IPS-11a (cell line): Measurements from ENCODE around the gene NELFB.
A peak's percentile ranks its signal among the peaks of the same experiment; 100 is the strongest.

Source experiments
- H3K4me3 ChIP-seq: one replicate; pipeline ENCODE4 v1.5.1; 2013; ENCODE audit warnings: low read depth, low read length, control low read depth

NELFB gene

GRCh38 chr9:137267933-137268355 is 12.8 kb downstream of the NELFB start:
- no peak overlapping the region for H3K4me3 ChIP-seq

DNA sequence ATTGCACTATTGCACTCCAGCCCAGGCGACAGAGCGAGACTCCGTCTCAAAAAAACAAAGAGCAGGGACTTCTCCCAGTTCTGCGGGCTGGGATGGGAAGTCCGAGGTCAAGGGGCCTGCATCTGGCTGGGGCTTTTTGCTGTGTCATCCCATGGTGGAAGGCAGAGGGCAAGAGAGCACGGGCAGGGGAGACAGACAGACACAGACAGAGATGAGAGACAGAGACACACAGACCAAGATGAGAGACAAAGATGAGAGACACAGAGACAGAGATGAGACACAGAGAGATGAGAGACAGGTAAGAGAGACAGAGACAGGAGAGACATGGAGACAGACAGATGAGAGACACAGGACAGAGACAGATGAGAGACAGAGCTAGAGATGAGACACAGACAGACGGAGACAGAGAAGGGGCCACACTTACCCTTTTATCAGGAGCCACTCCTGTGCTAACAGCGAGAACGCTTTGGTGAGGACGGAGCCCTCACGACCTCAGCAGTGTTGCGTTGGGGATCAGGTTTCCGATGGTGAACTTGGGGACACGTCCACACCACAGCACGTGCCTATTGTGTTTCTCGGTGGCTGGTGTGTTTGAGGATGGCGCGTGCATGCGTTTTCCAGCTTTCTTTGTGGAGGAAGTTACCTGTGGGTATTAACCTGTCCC is 13.5 kb downstream of the NELFB start:
- no peak overlapping the region for H3K4me3 ChIP-seq

DNA sequence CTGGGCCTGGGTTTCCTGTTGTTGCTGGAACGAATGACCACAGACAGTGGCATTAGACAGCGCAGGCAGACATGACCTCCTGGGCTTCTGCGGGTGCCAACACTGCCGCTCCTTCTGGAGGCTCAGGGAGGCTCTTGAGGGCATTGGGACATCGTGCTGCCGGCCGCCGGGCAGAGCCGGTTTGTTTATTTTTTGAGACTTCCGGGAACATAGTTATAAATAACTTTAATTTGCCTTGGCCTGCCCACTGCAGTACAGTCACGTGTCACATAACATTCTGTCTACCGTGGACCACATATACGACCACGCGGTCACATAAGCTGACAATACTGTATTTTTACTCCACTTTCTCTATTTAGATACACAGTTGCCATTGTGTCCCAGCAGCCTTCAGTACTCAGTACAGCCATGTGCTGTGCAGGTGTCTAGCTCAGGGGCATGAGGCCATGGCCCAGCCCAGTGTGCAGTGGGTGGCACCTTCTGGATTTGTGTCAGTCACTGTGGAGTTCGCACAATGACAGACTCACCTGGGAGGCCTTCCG is 14.2 kb downstream of the NELFB start:
- H3K4me3 ChIP-seq = no peak overlapping the region

- H3K4me3 ChIP-seq = no peak overlapping the region
These were observed 16.0 kb downstream of the NELFB start for GRCh38 chr9:137270929-137271695.

GRCh38 chr9:137271696-137272076 is 16.6 kb downstream of the NELFB start:
- no peak overlapping the region for H3K4me3 ChIP-seq

GRCh38 chr9:137272241-137273094 is 17.3 kb downstream of the NELFB start:
- H3K4me3 ChIP-seq = no peak overlapping the region

DNA sequence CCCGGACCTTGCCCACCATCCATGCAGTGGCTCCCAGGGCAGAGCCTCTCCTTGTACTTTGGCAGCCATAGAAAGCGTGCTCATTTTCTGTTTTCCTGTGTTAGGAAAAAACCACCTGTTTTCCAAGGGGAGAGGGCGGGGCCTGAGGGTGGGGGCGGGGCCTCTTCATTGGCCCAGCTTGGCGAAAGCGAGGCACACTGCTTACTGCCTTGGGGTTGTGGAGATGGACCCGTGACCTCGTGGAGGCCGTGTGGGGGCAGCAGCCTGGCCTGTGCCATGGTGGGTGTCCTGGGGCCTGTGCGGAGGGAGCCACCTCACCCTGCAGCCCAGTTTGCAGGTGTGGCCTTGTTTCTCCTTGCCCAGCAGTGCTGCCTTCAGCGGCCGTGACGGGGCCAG is 18.0 kb downstream of the NELFB start:
- no peak overlapping the region for H3K4me3 ChIP-seq

DNA sequence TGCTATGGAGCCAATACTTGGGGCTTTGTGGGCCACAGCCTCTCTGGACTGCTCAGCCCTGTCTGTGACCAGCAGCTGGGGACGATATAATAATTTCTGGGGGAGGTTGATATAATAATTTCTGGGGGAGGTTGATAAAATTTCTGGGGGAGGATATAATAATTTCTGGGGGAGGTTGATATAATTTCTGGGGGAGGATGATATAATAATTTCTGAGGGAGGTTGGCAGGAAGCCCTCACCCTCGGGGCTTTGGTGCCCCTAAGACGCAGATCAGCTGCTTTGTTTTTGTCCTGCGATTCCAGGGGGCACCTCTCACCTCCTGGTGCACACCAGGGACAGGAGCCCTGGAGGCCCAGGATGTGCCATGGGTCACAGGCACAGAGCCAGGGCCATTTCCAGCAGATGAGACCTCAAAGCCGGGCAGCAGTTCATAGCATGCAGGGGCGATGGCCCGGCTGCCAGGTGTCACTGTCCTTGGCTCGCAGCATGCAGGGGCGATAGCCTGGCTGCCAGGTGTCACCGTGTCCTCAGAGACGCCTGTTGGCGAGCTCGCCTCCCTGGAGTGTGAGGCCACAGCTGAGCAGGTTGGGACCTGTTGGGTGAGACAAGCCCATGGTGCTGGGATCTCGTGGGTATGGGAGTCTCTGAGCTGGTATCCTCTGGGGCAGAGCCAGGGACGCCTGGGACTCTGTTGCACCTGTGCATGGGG is 18.6 kb downstream of the NELFB start:
- H3K4me3 ChIP-seq = no peak overlapping the region

DNA sequence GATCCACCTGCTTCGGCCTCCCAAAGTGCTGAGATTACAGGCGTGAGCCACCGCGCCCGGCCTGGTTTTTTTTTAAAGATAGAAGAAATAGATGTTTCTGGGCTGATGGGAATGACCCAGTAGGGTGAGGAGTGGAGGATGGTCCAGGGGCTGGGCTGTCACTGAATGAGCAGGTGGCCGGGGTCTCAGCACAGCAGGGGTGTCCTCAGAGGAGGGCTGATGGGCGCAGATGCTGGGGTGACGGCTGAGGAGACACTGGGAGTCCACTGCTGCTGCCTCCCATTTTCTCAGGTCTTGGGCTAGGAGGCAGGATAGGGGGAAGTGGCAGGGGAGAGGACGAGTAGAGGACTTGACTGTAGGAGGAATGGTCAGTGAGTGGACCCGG is 20.1 kb downstream of the NELFB start:
- no peak overlapping the region for H3K4me3 ChIP-seq

DNA sequence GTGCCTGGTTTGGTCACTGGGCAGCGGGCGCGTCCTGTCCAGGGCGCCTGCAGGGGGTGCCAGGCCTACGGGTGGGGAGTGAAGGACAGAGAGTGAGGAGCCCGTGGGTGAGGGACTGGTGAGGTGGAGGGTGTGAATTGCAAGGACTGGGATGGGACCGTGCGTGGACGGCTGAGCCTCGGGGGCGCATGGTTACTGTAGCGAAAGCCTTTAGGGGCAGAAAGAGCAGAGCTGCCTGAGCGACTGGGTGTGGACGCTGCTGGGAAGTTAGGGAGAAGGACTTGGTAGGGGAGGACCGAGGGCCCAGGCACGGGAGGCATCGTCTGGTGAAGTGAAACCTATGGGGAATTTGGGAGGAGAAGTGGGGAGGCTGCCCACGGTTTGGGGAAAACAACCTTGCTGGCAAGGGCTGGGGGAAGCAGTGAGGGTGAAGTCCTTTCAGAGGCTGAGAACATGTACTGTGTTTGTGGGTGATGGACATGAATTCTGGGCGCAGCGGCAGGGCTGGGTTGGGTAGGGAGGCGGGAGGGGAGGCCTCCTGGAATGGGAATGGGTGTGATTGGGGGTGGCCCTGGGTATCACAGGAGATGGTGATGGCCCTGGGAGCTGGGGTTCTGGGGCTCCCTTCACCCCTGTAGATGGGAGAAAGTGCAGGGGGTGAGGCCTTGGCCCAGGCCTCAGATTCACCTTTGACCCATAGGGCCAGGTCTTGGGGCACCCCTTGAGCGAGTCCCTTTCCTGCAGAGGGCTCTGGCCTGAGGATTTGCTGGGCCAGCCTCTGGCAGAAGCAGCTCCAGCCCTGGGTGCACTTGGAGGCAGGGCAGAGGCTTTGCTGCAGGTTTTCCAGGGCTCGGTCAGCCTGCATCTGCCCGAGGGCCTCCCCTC is 20.7 kb downstream of the NELFB start:
- H3K4me3 ChIP-seq = no peak overlapping the region

DNA sequence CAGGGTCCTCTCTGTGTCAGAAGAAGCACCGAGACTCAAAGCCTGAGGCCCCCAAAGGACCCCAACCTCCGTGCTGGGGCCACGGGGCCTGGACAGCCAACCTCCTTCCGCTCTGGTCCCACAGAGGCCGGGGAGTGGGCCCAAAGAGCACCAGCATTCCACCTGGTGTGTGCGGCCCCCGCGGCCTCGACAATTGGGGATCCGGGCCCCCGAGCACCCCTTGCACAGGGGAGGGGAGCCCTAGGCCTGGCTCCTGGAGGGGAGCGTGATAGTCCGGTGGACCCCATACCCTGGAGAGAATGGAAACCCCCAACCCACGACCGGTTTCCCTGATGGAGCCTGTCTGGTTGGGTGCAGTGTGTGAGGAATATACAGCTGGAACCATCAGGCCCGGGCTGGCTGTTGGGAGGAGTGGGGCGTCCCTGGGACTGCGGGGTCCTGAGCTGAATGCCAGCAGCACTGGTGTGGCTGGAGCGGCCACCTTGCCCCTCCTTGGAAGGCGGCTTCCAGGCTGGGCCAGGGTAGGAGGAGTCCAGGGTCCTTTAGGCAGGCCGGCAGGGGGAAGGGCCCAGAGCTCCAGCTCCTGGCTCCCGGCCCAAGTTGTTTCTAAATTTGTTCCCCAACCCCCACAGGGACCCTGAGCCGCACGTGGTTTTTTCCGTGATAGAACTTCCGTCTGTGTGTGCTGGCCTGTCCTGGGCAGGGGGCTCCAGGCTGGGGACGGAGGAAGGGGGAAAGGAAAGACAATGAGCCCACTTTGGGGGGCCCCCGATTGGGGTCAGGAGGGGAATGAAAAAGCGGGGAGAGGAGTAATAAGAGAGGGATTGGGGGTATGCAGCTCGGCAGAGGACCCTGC is 21.6 kb downstream of the NELFB start:
- no peak overlapping the region for H3K4me3 ChIP-seq

DNA sequence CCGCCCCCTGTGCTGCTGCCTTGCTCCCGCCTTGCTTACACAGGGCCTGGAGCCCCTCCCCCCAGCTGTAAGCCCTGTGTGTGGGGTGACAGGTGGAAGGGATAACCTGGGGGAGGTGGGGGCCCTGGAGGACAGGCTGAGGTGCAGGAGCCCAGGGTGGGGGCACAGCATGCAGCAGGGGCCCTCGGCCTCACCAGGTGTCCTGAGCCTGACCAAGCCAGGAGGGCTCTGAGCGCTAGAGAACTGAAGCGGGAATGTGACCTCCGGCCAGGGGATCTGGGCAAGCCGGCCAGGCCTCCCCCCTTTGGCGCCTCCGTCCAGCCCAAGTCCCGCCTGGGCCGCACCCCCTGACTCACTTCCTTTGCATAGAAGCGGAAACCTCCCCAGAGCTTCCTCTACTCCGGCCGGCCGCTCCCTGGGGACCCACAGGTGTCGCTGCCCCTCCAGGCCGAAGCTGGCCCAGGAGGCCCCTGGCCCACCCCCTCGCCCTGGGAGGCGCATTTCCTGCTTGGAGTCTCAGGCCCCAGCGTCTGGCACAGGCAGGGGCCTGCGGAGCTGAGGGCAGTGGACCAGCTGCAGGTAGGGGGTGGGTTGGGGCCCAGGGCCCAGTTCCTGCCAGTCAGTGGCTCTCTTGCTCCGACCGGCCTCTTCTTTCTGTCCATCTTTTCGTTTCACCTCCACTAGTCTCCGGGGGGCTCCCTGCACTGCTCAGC is 22.4 kb downstream of the NELFB start, which contains the start of gene TOR4A:
TSS of gene TOR4A (plus strand) at position 398 of the 713 bp plus-strand sequence. CDS start 964 bp downstream, outside the sequence.
- peak within 1 kb of the TSS; percentile 28 for H3K4me3 ChIP-seq

DNA sequence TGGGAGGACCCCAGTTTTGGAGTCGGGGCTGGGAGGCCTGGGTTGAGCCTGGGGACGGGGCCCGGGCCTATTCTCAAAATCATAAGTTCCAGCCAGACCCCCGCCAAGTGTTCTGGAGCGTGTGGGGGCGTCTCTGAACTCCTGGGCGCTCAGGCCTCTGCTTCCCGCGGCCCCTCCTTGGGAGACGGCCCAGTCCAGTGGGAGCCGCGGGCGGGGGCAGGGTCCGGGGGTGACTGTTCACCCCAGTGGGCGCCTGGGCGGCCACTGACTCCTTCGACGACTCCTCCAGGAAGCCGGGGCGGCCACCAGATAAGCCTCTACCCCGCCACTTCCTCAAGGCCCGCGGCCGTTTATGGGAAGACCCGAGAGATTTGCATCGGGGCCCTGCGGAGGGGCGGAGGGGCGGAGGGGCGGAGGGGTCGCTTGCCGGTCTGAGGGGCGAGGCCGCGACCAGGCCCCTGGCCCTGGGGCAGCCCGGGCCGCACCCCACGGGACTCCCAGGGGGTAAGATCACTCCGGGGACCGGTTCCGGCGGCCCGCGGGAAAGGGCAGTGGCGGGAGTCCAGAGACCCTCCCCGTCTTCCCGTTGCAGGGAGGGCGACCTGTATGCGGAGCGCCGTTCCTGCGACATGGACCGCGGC is 23.1 kb downstream of the NELFB start:
- peak overlapping the region; percentile 28 for H3K4me3 ChIP-seq

GRCh38 chr9:137278721-137279711 is 23.9 kb downstream of the NELFB start:
- peak overlapping the region; percentile 20 for H3K4me3 ChIP-seq

GRCh38 chr9:137279741-137280473 is 24.8 kb downstream of the NELFB start:
- no peak overlapping the region for H3K4me3 ChIP-seq
